Hematopoietic multipotent progenitor cell treated with erythropoietin and hydrocortisone succinate and interleukin-3 and kit ligand, for 15 days (in vitro differentiated cells): ENCODE measurements around the gene MMP8.
"Not testable (repeated sequence)": the region's sequence is repeated elsewhere in the genome, so short reads cannot be mapped to it uniquely, and the experiment has no call there.

Experiments
- DNase-seq: peaks from one replicate; pipeline ENCODE4 v3.0.0-alpha.2; 2015; ENCODE audit warnings: low spot score

The MMP8 gene, protein sequence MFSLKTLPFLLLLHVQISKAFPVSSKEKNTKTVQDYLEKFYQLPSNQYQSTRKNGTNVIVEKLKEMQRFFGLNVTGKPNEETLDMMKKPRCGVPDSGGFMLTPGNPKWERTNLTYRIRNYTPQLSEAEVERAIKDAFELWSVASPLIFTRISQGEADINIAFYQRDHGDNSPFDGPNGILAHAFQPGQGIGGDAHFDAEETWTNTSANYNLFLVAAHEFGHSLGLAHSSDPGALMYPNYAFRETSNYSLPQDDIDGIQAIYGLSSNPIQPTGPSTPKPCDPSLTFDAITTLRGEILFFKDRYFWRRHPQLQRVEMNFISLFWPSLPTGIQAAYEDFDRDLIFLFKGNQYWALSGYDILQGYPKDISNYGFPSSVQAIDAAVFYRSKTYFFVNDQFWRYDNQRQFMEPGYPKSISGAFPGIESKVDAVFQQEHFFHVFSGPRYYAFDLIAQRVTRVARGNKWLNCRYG

GRCh38 chr11:102724904-102725500, at the start of gene MMP8:
Gene MMP8, minus strand, starts transcription at chr11:102724954. Its CDS starts 99 bp downstream, at chr11:102724855.
- no peak for DNase-seq

- DNase-seq = no peak
Measured at GRCh38 chr11:102773386-102773785, 48.6 kb upstream of the MMP8 start.

GRCh38 chr11:102771351-102771750, 46.6 kb upstream of the MMP8 start:
- DNase-seq = no peak

DNA sequence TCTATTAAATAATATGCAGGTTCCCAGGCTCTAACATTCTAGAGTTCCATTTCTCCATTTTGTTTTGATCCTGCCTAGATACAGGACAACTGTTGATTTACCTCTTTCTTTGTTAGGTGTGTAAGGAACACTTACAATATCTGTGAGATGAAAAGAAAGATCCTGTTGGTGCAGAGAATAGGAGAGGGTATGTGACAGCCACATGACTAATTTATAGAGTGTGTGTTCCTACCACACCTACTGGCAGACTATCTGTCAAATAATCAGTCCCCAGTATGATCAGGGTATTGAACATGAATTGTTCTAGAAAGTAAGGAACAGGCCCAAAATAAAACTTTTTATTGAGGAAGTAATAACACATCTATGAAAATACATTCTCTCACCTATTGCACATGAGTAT, 45.4 kb upstream of the MMP8 start:
- no peak for DNase-seq

DNA sequence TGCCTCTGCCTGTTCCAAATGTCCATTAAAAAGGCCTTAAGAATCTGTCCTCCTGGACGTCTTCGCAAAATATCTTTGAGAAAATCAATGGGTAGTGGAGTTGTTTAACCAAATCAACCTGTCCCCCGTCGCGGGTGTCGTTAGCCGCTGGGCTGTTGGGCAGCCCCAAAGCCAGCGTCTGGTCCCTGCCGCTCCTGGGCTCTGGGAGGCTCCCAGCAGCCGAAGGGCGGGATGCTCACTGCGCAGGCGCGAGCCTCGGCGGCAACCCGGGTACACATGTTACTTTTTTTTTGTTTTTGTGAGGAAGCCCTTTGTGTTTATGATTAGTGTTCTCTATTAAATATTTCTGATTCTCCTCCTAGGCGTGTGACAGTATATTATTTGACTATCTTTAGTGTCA, 43.0 kb upstream of the MMP8 start:
- DNase-seq = no peak

- DNase-seq = no peak
Measured at GRCh38 chr11:102763440-102763839, 38.7 kb upstream of the MMP8 start.

- DNase-seq = no peak
Measured at GRCh38 chr11:102762361-102762767, 37.6 kb upstream of the MMP8 start.

DNA sequence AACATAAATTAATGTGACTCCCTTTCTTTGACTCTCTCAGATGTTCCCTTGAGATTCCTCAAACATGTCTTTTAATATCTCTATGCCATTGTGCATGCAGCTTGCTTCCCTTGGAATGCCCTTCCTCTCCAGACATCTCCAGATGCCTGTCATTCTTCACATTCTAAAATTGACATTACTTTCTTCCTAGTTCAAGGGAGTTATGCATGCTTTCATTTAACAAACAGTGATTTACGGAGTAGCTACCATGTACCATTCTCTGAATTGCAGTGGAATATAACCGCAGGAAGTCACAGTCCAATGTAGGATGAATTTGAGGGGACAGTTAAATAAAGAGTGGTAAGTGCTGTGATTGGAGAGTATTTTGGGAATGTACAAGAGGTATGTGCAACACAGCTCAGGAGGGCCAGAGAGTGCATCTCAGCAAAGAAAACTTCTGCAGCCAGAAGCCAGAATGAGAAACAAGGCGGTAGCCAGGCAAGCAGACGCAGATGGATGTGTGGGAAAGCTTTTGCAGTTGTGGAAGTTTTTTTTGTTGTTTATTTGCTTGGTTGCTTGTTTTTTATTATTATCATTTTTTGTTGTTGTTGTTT, 37.0 kb upstream of the MMP8 start:
- DNase-seq = no peak

GRCh38 chr11:102760344-102761035, 35.7 kb upstream of the MMP8 start:
- no peak for DNase-seq

GRCh38 chr11:102757823-102758549, 33.2 kb upstream of the MMP8 start:
- DNase-seq = no peak

GRCh38 chr11:102753267-102753666, 28.5 kb upstream of the MMP8 start:
- no peak for DNase-seq

DNA sequence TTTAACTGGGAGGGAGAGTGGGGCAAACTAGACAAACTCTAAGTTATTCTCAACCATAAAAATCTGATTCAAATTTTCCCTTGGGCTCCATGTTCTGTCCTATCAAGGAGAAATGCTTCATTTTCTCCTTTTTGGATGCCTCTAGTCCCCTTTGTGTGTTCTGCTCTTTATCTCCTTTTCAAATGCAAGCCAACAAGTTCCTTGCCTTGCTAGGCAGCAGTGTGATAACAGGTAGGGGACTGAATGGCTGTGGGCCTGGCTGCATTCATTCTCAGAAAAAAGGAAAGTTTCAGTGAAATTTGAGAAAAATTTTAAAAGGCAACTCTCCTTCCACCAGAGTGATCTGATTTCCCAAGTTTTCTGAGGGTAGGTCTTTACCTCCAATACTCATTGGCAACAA, 26.9 kb upstream of the MMP8 start:
- DNase-seq = no peak

- no peak for DNase-seq
Measured at GRCh38 chr11:102749101-102749722, 24.5 kb upstream of the MMP8 start.

- not testable (repeated sequence) for DNase-seq
Measured at GRCh38 chr11:102746746-102747578, 22.2 kb upstream of the MMP8 start.

- no peak for DNase-seq
Measured at GRCh38 chr11:102734650-102735049, 9.9 kb upstream of the MMP8 start.

DNA sequence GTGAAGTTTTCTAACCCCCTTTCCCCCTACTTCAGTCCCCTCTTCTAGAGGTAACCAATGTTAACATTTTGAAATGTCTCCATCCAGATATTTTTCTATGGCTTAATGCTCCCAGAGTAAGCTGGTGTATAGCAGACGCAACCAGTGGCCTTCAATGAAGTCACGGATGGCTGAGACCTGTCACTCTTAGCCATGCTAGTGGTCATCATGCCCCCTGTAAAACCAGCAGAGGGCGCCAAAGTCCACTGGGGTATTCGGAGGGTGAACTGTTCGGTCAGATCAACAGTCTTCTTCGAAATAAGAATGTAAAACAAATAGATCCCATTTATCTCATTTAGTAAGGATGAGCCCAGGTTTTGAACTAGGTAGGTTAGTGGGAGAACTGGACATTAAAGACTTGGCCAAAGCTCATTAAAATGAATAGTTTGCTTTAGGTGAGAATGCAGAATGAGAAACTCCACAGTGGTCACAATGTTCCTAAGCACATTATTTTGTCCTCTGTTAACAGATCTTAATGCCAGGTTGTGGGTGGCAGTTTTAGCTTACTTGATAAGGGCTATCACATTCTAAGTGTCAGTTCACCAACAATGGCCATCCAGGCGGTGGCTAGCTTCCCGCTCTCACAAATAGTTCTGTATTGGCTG, 8.6 kb upstream of the MMP8 start:
- DNase-seq = peak; percentile 54

DNA sequence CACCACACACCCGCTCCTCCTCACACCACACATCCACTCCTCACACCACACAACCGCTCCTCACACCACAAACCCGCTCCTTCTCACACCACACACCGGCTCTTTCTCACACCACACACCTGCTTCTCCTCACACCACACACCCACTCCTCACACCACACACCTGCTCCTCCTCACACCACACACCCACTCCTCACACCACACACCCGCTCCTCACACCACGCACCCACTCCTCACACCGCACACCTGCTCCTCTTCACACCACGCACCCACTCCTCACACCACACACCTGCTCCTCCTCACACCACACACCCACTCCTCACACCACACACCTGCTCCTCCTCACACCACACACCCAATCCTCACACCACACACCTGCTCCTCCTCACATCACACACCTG, 6.2 kb upstream of the MMP8 start:
- not testable (repeated sequence) for DNase-seq

DNA sequence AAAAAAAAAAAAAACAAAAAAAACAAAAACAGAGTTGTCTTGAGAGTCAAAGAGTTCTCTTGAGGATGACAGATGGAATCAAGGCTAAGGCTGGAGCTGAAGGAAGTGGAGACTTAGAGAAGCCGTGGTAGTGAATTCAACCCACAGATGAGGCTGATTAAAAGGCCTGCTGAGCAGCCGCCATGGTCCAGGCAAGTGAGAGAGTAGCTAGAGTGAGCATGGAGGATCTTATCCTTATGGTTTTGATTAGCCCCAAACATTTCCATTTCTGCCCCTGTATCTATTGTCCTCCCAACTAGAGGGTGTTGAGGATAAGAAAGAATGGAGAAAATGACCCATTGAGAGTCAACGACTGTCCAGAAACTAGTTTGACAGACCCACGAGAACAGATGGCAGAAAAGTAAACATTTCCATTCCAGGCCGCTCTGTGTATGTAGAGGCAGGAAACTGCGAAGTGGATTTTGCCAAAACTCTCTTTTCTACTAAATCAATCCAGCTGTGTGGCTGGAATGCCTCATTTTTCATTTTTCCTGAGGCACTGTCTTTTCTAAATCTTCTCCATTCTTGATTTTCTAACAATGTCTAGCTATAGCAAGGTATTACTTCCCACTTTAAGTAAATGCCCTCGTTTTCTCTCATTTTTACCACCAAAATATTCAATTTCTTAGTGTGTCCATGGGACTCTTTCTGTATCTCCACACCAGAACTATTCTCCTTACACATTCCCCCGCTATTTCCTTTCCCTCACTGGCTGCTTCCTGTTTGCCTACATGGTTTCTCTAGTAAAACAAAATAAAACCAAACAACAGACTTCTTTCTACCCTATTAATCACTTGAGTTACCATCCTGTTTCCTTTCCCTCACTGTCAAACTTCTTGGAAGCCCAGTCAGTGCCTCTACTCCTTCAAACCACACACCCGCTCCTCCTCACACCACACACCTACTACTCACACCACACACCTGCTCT, 5.4 kb upstream of the MMP8 start:
- DNase-seq = no peak

GRCh38 chr11:102727890-102728289, 3.1 kb upstream of the MMP8 start:
- DNase-seq = no peak
